Neutrophil (primary cell): ENCODE data around the gene AKT1S1.

Experiments
- H3K27ac ChIP-seq: fragments of 200-600 bp; sonication (generic); 2 replicates; pipeline ENCODE4 v1.5.1; 2016; ENCODE audit warnings: mild to moderate bottlenecking, moderate library complexity
- H3K27me3 ChIP-seq: fragments of 200-600 bp; sonication (generic); 2 replicates; pipeline ENCODE4 v1.6.0; 2016; ENCODE audit warnings: mild to moderate bottlenecking
- H3K36me3 ChIP-seq: fragments of 200-600 bp; sonication (generic); 2 replicates; pipeline ENCODE4 v1.5.1; 2017
- H3K4me1 ChIP-seq, 2 experiments: fragments of 200-600 bp in 1 of 2; sonication (generic) in 1 of 2; 1 replicate in 1 of 2; 2 replicates in 1 of 2; pipeline versions ENCODE4 v1.5.1 to v1.6.1; 2013 to 2016; ENCODE audit warnings: low read depth in 1 of 2, low read length in 1 of 2, mild to moderate bottlenecking in 1 of 2, moderate library complexity in 1 of 2; ENCODE audit not compliant: control insufficient read depth in 1 of 2, insufficient read depth in 1 of 2
- H3K4me3 ChIP-seq, 2 experiments: fragments of 200-600 bp in 1 of 2; sonication (generic) in 1 of 2; 1 replicate in 1 of 2; 2 replicates in 1 of 2; pipeline ENCODE4 v1.5.1; 2013 to 2016; ENCODE audit warnings: low read depth in 1 of 2, low read length in 1 of 2, mild to moderate bottlenecking in 1 of 2, moderate library complexity in 1 of 2
- H3K9me3 ChIP-seq: fragments of 200-600 bp; sonication (generic); 2 replicates; pipeline ENCODE4 v1.5.1; 2016
- TF ChIP-seq, protein P1 (sequence below): fragments of 200-600 bp; sonication (generic); IDR thresholded peaks from 2 replicates; pipeline ENCODE4 v1.5.1; 2016; ENCODE audit warnings: antibody characterized with exemption

The AKT1S1 gene

DNA sequence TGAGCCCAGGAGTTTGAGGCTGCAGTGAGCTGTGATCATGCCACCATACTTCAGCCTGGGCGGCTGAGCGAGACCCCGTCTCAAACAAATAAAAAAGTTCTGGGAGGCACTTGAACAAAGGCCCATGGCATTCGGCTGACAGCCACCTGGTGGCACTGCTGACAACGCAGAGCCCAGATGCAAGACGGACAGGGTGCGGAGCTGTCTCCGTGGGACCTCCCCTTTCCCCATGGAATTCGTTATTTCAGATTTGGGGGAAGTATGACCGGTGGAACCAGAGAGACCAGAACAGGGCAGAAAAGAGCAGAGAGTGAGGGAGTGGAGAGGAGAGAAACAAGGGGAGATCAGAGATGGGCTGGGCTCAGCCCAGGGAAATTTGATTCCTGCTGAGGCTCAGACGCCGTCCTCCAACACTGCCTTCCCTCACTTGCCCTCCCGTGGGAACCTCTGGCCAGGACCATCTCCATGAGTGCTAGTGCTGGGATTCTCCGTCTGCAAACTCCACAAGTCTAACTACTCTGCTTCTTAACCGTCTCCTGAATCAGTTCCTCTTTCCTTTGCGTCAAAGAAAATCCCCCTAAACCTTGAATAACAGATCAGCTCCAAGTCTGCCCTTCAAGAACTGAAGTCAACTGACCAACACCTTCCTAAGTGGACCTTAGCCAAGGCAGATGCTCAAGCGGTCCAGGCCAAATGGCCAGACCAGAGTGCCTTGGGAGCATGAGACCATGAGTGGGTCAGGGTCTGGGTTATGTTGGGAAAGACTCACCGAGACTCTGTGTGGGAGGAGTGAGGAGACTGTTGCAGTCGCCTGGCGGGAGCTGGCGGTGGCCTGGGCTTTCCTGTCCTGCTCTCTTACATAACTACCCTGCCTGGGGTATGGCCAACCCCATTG, 39.9 kb upstream of the AKT1S1 start:
- peaks cover 36% of the 10 kb centered on the region for H3K36me3 ChIP-seq
- H3K9me3 ChIP-seq = no peaks in the 10 kb centered on the region
- no peaks in the 10 kb centered on the region for H3K27me3 ChIP-seq

DNA sequence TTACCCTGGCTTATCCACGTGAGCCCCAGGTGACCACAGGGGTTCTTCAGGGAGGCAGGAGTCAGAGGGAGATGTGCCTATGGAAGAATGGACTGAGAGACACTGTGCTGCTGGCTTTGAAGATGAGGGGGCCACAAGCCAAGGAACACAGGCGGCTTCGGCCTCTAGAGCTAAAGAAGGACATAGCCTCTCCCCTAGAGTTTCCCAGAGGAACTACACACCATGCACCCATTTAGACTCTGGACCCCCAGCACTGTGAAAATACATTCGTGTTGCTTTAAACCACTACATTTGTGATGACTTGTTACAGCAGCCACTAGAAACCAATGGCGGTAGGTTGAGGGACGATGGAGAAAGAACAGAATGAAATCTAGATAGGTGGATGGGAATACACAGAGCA, 38.1 kb upstream of the AKT1S1 start:
- H3K27ac ChIP-seq = no peak overlapping the region
- H3K9me3 ChIP-seq = no peaks in the 10 kb centered on the region
- TF ChIP-seq, protein P1, sequence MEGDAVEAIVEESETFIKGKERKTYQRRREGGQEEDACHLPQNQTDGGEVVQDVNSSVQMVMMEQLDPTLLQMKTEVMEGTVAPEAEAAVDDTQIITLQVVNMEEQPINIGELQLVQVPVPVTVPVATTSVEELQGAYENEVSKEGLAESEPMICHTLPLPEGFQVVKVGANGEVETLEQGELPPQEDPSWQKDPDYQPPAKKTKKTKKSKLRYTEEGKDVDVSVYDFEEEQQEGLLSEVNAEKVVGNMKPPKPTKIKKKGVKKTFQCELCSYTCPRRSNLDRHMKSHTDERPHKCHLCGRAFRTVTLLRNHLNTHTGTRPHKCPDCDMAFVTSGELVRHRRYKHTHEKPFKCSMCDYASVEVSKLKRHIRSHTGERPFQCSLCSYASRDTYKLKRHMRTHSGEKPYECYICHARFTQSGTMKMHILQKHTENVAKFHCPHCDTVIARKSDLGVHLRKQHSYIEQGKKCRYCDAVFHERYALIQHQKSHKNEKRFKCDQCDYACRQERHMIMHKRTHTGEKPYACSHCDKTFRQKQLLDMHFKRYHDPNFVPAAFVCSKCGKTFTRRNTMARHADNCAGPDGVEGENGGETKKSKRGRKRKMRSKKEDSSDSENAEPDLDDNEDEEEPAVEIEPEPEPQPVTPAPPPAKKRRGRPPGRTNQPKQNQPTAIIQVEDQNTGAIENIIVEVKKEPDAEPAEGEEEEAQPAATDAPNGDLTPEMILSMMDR = no peak
- H3K4me1 ChIP-seq = peaks cover 27 to 29% of the 10 kb centered on the region in 2 experiments
- no peaks in the 10 kb centered on the region for H3K27me3 ChIP-seq
- H3K36me3 ChIP-seq = peaks cover 20% of the 10 kb centered on the region
- H3K4me3 ChIP-seq = no peak overlapping the region

More for the DNA sequence above, 39.9 kb upstream of the AKT1S1 start:
- peak overlapping the region; percentile 70 for H3K27ac ChIP-seq
- H3K4me3 ChIP-seq = no peak overlapping the region
- TF ChIP-seq, protein P1 = no peak
- peaks cover 17 to 18% of the 10 kb centered on the region in 2 experiments for H3K4me1 ChIP-seq

GRCh38 chr19:49913720-49914119, 36.6 kb upstream of the AKT1S1 start:
- Histone ChIP-seq H3K27ac (no peak overlapping the region), H3K4me1 (peaks cover 27 to 29% of the 10 kb centered on the region in 2 experiments), H3K4me3 (no peak overlapping the region), H3K27me3 (no peaks in the 10 kb centered on the region), H3K36me3 (peaks cover 31% of the 10 kb centered on the region), H3K9me3 (no peaks in the 10 kb centered on the region)
- TF ChIP-seq, protein P1 = no peak

GRCh38 chr19:49912965-49913685, 36.0 kb upstream of the AKT1S1 start:
- H3K27ac ChIP-seq = no peak overlapping the region
- peaks cover 24 to 26% of the 10 kb centered on the region in 2 experiments for H3K4me1 ChIP-seq
- peaks cover 37% of the 10 kb centered on the region for H3K36me3 ChIP-seq
- TF ChIP-seq, protein P1 = no peak
- H3K9me3 ChIP-seq = no peaks in the 10 kb centered on the region
- no peak overlapping the region for H3K4me3 ChIP-seq
- H3K27me3 ChIP-seq = no peaks in the 10 kb centered on the region

DNA sequence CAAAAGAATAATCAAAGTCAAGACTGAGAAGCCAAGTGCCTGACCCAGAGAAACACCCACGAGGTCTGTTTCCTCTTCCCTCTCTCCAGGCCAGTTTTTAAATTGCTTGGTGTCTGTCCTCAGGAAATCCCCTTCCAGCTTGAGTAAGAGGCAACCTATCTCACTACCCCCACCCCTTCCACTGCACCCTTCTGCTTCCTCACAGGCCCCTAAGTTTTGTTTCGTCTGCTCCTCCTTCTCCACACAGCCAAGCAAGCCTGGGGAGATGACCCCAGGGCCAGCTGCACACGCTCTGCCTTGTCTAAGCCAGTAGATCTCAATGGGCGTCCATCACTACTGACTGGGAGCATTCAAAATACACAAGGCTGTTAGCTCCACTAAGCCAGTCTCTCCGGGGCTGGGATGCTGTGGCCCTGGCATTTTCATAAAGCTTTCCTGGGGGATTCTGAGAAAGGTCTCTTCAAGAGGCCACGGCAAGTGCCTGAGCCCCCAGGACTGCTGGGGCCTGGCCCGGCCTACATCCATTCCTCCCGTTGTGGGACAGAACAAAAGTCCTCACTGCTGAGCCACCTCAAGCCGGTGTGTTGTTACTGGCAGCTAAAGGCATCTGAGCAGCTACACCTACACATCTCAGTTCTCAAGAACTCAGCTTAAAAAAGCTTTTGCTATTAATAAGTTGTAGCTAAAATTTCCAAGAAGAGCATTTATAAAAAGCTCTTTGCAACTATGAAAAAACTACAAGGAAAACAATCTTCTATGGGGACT, 34.4 kb upstream of the AKT1S1 start:
- peaks cover 50% of the 10 kb centered on the region for H3K36me3 ChIP-seq

More for the DNA sequence above, 34.4 kb upstream of the AKT1S1 start:
- Histone ChIP-seq H3K4me1 (peaks cover 9 to 13% of the 10 kb centered on the region in 2 experiments), H3K4me3 (no peak overlapping the region), H3K27me3 (no peaks in the 10 kb centered on the region), H3K27ac (peak overlapping the region; percentile 63), H3K9me3 (no peaks in the 10 kb centered on the region)
- TF ChIP-seq, protein P1 = no peak
